Anterior cingulate cortex (tissue), 58 donors: ENCODE results near the gene CFDP1.

Experiments used
- DNase-seq, 58 donors: peaks; one replicate each; lab custom pipeline; 2025; lab: John Stamatoyannopoulos, UW

CFDP1 gene

GRCh38 chr16:75258807-75259141, 174.5 kb downstream of the CFDP1 start:
- no peak for DNase-seq

GRCh38 chr16:75257886-75258806, 175.2 kb downstream of the CFDP1 start:
- no peak for DNase-seq

GRCh38 chr16:75256696-75257343, 176.5 kb downstream of the CFDP1 start:
- peak in 21 of 58 donors; percentile 6 to 65 (median 33) for DNase-seq

GRCh38 chr16:75256059-75256571, 177.2 kb downstream of the CFDP1 start:
- peak in 1 of 58 donors; percentile 43 for DNase-seq

- DNase-seq, result no peak
Measured at GRCh38 chr16:75254359-75254837, 178.9 kb downstream of the CFDP1 start.

- peak in 18 of 58 donors; percentile 14 to 65 (median 34) for DNase-seq
Measured at GRCh38 chr16:75252946-75253911, 180.1 kb downstream of the CFDP1 start.

GRCh38 chr16:75252049-75252864, 181.0 kb downstream of the CFDP1 start:
- peak in 1 of 58 donors; percentile 66 for DNase-seq

GRCh38 chr16:75251280-75252048, 181.8 kb downstream of the CFDP1 start, which contains the start of gene BCAR1:
TSS of gene BCAR1 (minus strand) at chr16:75251624. CDS start at chr16:75251482, 142 bp downstream.
- DNase-seq, result peak in 57 of 58 donors; percentile 33 to 91 (median 82)

GRCh38 chr16:75250809-75251279, 182.5 kb downstream of the CFDP1 start:
- peak in 6 of 58 donors; percentile 28 to 65 (median 48) for DNase-seq

- DNase-seq, result peak in 2 of 58 donors; percentile 58 to 65
Measured at GRCh38 chr16:75250089-75250808, 183.1 kb downstream of the CFDP1 start.

- DNase-seq, result no peak
Measured at GRCh38 chr16:75249441-75249840, 183.9 kb downstream of the CFDP1 start.

- DNase-seq, result peak in 14 of 58 donors; percentile 33 to 70 (median 50)
Measured at GRCh38 chr16:75248536-75249380, 184.5 kb downstream of the CFDP1 start.

GRCh38 chr16:75248142-75248535, 185.2 kb downstream of the CFDP1 start:
- peak in 45 of 58 donors; percentile 17 to 90 (median 59) for DNase-seq

- peak in 49 of 58 donors; percentile 12 to 90 (median 73) for DNase-seq
Measured at GRCh38 chr16:75247249-75247648, 186.1 kb downstream of the CFDP1 start.

GRCh38 chr16:75246504-75247205, 186.6 kb downstream of the CFDP1 start:
- peak in 1 of 58 donors; percentile 51 for DNase-seq
